Cerebellar cortex (tissue), 1 donor: ENCODE measurements around the gene LMAN1L.

Experiments
- DNase-seq: peaks from one replicate; pipeline ENCODE4 v3.0.0-alpha.2; 2015; ENCODE audit warnings: low spot score

The LMAN1L gene

DNA sequence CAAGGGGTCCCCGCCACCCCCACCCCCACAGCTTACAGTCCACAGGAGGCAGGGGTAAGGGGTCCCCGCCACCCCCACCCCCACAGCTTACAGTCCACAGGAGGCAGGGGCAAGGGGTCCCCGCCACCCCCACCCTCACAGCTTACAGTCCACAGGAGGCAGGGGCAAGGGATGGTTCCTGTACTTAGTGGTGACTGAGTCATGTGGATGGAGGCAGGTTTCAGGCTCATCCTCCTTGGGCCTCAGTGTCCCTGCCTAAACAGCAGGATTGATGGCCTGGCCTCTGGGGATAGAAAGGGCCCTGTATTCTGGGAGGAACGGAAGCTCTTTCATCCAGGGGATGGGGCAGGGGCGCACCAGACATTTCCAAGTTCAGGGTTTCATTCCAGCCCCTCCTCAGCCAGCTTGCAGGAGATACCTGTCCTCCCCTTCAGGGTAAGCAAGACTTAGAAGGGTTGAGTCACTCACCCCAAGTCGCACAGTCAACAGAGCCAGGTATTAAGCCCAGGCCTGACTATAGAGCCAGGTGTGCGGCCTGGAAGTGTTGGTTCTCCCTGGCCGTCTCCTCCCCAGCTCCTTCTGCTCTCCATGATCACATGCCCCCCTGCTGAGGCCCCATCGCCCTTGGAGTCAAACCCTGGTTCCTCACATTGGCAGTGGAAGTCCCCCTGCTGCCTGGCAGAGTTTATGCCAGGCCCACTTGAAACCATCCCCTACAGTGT lies 18.2 kb upstream of the LMAN1L start:
- DNase-seq = no peak

- DNase-seq = no peak
These were observed 17.7 kb upstream of the LMAN1L start for GRCh38 chr15:74794970-74795349.

DNA sequence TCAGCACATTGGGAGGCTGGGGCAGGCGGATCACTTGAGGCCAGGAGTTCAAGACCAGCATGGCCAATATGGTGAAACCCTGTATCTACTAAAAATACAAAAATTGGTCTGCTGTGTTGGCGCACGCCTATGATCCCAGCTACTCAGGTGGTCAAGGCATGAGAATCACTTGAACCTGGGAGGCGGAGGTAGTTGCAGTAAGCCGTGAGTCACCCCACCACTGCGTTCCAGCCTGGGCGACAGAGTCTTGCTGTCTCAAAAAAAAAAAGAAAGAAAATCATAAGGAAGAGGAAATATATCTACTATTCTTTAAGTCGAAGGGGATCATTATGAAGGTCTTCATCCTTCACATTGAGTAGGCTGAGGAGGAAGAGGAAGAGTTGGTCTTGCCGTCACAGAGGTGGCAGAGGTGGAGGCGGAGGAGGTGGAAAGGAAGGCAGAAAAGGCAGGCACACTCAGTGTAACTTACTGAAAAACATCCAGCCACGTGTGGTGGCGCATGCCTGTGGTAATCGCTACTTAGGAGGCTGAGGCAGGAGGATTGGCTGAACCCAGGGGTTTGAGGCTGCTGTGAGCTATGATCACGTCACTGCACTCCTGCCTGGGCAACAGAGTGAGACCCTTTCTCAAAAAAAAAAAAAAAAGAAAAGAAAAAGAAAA lies 16.5 kb upstream of the LMAN1L start:
- no peak for DNase-seq

DNA sequence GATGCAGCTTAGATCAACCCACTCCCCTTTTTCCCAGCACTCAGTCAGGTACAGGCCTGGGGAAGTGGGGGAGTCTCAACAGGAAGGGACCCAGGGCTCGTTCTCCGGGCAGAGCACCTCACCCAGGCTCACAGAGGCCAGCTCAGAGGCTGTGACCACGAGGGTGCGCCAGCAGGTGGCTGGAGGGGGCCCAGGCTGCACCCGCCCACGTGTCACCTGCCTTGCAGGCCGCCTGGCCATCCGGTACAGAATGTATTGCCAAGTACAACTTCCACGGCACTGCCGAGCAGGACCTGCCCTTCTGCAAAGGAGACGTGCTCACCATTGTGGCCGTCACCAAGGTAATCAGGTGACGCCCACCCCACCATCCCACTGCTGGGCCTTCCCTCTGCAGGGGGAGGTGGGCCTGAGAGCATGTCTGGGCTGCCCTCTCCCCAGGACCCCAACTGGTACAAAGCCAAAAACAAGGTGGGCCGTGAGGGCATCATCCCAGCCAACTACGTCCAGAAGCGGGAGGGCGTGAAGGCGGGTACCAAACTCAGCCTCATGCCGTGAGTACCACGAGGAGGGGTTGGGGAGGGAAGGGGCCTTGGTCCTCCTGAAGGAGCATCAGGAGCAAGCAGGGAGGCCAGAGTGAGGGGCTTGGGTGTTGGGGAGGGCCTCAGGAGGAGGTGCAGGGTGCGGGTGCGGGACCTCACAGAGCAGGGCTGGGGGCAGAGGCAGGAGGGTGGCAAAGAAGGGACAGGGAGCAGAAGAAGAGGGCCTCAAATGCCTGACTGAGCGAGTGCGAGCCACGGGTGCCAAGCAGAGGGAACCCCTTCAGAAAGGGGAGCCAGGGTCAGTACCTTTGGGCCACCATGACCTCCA lies 14.0 kb upstream of the LMAN1L start:
- peak; percentile 87 for DNase-seq

- no peak for DNase-seq
These were observed 13.3 kb upstream of the LMAN1L start for GRCh38 chr15:74799255-74799855.

DNA sequence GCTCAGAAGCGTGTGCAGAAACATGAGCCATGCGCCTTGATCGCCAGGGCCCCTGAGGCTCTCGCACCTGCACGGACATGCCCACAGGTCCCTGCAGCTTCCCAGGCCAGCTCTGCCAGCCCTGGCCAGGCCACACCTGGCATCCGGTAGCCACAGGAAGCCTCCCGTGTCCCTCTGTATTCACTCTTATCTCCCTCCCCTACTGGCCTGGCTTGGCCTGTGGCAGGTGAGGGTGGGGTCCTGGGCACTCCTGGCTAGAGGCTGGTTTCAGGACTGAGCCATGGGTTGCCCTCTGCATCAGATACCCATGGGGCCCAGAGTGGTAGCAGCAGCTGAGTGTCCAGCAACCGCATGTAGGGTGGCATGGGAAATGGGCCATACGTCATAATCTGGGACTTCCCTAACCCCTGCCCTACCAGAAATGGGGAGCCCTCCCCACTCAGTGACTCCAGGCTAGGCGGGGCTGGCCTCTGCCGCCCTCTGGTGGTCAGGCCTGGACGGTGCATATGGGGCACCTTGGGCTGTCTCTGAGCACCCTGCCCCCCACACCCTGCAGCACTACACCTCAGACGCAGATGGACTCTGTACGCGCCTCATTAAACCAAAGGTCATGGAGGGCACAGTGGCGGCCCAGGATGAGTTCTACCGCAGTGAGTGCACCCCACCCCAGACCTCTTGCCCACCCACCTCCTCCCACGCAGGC lies 12.6 kb upstream of the LMAN1L start:
- peak; percentile 54 for DNase-seq

DNA sequence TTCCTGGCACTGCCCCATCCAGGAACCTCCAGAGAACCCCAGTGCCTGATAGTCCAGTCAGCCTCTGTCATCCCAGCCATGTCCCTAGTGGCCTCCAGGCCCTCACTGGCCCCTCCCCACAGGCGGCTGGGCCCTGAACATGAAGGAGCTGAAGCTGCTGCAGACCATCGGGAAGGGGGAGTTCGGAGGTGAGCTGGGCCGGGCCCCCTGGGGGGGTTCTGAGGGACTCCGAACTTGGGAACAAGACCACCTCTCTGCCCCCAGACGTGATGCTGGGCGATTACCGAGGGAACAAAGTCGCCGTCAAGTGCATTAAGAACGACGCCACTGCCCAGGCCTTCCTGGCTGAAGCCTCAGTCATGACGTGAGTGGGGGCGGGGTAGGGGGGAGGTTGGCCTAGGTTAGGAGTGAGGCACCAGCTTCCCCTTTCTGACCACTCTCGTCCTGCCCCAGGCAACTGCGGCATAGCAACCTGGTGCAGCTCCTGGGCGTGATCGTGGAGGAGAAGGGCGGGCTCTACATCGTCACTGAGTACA lies 12.0 kb upstream of the LMAN1L start:
- DNase-seq = no peak

DNA sequence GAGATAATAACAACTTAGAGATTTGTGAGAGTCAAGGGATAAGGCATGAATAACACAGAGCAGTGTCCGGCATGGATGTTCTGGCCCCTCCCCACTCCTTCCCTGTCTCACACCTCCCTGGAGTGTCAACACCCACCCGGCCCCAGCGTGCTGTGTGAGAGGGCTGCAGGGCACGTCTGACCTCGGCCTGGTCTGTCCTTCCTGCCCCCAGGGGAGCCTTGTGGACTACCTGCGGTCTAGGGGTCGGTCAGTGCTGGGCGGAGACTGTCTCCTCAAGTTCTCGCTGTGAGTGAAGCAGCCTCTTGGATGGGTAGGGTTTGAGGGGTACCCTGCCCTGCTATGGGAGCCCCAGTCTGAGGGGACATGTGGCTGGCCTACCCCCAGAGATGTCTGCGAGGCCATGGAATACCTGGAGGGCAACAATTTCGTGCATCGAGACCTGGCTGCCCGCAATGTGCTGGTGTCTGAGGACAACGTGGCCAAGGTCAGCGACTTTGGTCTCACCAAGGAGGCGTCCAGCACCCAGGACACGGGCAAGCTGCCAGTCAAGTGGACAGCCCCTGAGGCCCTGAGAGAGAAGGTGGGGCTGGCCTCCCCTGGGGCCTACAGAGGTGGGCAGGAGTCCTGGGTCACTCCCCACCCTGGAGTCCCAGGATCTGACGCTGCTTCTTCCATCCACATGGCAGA lies 11.2 kb upstream of the LMAN1L start:
- no peak for DNase-seq

DNA sequence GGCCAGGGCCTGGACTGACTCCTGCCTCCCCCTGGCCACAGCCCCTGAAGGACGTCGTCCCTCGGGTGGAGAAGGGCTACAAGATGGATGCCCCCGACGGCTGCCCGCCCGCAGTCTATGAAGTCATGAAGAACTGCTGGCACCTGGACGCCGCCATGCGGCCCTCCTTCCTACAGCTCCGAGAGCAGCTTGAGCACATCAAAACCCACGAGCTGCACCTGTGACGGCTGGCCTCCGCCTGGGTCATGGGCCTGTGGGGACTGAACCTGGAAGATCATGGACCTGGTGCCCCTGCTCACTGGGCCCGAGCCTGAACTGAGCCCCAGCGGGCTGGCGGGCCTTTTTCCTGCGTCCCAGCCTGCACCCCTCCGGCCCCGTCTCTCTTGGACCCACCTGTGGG lies 10.3 kb upstream of the LMAN1L start:
- DNase-seq = no peak

- no peak for DNase-seq
These were observed 9.7 kb upstream of the LMAN1L start for GRCh38 chr15:74802862-74803447.

- no peak for DNase-seq
These were observed 7.7 kb upstream of the LMAN1L start for GRCh38 chr15:74804935-74805334.

- DNase-seq = no peak
These were observed 5.4 kb upstream of the LMAN1L start for GRCh38 chr15:74807282-74807681.

- DNase-seq = peak; percentile 85
These were observed 4.4 kb upstream of the LMAN1L start for GRCh38 chr15:74808078-74808839.

GRCh38 chr15:74808840-74809229 lies 3.8 kb upstream of the LMAN1L start:
- no peak for DNase-seq

DNA sequence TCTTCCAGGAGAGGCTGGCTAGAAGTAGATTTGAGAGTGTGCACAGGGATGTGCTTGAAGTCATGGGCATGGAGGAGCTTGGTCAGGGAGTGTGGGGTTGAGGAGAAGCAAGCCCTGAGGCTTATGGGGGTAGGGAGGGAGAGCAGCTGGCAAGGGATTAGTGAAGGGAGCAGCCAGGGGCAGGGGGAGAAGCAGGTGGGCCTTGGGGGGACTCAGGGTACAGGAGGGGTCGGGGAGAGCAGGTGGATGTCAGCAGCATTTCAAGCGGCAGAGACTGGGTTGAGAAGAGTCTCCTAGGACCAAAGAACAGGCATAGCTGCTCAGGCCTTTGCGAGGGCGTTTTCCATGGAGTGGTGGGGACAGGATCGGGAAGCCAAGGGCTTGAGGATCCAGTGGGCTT lies 3.4 kb upstream of the LMAN1L start:
- no peak for DNase-seq

DNA sequence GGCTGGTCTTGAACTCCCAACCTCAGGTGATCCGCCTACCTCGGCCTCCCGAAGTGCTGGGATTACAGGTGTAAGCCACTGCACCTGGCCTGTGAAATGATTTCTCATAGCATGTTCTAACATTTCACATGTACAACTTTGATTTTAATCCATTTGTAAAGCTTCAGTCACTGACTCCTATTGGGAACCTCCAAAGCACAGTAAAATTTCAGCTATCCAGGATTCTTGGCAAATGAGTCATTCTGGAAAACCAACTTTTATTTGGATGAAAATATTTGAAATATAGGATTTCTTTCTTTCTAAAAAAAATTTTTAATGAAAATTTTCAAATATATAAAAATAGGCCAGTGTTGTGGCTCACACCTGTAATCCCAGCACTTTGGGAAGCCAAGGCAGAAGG lies 2.7 kb upstream of the LMAN1L start:
- no peak for DNase-seq

DNA sequence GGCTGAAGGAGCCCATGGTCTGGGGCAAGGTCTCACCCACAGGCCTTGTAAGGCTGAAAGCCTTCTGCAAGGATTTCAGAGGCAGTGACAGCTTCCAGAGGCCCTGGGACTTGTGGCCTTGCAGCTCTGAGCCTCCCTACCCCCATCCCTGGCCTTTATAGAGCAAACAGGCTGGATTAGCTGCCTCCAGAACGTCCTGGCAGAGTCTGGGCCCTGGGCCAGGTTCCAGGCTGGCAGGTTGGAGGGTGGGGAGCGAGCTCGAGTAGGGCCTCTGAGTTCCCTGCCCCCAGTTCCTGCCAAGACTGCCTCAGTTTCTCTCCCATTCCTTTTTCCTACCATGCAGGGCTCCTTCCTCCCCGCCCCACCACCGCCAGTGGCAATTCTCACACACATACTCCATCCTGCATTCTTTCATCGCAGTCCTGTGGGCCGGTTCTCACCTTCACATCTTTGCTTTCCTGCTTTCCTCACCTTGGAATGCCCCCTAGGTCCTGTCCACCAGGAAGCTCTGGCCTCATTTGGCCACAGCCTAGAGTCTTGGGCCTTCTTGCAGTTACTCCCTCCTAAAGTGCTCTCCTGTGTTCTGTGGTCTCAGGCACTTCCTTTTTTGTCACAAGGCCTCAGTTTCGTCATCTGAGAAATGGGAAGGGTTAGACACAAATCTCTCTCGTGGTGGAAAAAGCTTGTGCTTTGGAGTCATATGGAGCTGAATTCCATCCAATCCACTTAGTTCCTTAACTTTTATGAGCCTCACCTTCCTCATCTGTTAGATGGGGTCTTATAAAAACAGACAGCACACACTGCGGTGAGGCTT lies 2.7 kb downstream of the LMAN1L start:
- DNase-seq = peak; percentile 87

DNA sequence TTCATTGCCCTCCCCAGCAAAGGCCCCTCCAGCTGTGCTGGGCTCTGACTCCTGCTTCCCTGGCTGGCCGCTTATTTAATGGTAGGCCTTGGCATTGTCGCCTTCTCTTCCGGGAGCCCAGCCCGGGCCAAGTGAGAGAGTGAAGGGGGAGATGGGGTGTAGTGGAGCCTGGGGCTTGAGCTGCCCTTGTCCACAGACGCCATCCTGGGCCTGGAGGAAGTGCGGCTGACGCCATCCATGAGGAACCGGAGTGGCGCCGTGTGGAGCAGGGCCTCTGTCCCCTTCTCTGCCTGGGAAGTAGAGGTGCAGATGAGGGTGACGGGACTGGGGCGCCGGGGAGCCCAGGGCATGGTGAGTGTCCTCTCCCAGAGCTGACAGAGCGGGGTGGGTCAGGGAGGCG lies 3.3 kb downstream of the LMAN1L start:
- DNase-seq = no peak
